ENCODE measurements around the gene KCNAB1. TPM values are rescaled to one million over a fixed set of nuclear protein-coding genes. Genes with fewer than 3 reads are reported as not detected.

Gene KCNAB1
- total and polyA plus RNA-seq, 10 of the 15 experiments (the other 5 are each of a cell fraction or from before 2014, with no cell fraction given) = 0.11 to 0.69 (median 0.43) TPM; not detected in 6

DNA sequence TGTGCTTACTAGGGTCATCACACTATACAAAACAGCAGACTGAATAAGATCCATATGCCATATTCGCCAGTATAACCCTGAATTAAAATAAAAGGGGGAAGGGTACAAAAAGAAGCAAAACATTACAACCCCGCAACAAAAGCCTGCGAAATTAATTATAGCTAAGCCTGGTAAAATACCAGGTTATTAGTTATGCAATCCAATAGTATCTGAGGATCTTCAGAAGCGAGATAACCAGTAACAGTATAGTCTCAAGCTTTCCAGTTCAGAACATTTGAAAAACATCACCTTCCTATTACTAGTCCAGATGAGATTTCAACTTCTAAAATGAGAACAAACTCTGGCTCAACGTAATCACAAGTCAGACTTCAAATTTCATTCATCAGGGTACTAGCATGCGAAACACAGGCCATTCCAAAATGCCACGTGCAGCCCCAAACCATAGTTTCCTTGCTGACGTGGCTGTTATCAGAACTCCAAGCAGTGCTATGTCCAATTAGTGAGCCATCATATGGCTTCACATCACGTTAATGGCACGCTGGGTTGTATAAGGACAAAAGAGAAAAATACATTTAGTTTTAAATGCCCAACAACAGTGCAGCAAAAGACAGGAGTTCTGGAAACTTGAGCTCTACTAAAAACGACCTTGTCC, 433.5 kb downstream of the KCNAB1 start (continued):
- 0 out of 2 replicates have a peak, but pooled peaks have one; percentile 6 for TF ChIP-seq CREM (IDR thresholded peaks at IDR 0.05; ENCODE audit: low read depth)

DNA sequence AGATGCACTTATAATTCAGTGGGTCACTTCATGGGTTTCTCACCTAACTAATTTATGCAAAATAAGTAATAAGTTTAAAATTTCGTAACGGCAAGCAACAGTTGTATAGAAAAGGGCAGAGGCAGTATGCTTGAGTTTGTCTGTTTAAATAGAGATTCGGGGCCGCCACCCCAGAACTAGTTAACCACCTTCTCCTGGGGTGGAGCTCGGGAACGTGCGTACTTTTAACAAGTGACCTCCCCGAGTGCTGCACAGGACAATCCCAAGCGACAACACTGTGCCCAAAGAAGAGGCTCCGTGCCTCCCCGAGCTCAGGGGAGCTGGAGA, 434.1 kb downstream of the KCNAB1 start:
- Histone ChIP-seq H3K9me3 (replicated peaks; ENCODE audit: control insufficient read depth, insufficient read depth, low read length) (no peaks in the 10 kb centered on the region), H3K27ac (ENCODE audit: control insufficient read depth, insufficient read depth) (peak overlapping the region; percentile 83), H3K9ac (ENCODE audit: control insufficient read depth, insufficient read depth, low read length) (peak overlapping the region; percentile 92), H3K4me2 (ENCODE audit: control insufficient read depth, insufficient read depth) (peak overlapping the region; percentile 90), H4K20me1 (ENCODE audit: control insufficient read depth, insufficient read depth) (no peaks in the 10 kb centered on the region), H3K4me3 (peak overlapping the region; percentile 92), H3K4me1 (ENCODE audit: control insufficient read depth, insufficient read depth, low read length) (peaks cover 2% of the 10 kb centered on the region; the same call in 1 of the 2 replicates), H3K79me2 (ENCODE audit: control insufficient read depth, insufficient read depth, low read length) (peaks cover 54% of the 10 kb centered on the region), H2AFZ (ENCODE audit: control insufficient read depth, low read depth, low read length) (peak overlapping the region; percentile 97), H3K27me3 (replicated peaks in 1 of 2; ENCODE audit: control insufficient read depth in 2 of 2, insufficient read depth in 2 of 2, low read length in 1 of 2) (no peaks in the 10 kb centered on the region), H3K36me3 (ENCODE audit: control insufficient read depth in 2 of 2, insufficient read depth in 2 of 2, low read length in 1 of 2) (peaks cover 0 to 20% of the 10 kb centered on the region in 2 experiments; a peak in 3 of 4 replicates)
- 0% methylated on average over 11 of the region's 11 CpGs for WGBS (ENCODE audit: insufficient coverage, insufficient replicate concordance, low lambda C conversion rate, missing lambda C conversion rate)
- ChIA-PET SMC1A (ENCODE audit: uncharacterized antibody, unreplicated experiment) (interaction anchor here (0.8 to 3.7 kb wide), 26 partner anchors 9 to 582 kb away, joined by 3 to 47 read pairs (median 6); partner anchors contain the start of gene TIPARP), POLR2A (interaction anchor here (0.8 to 3.7 kb wide), 21 partner anchors 9 to 682 kb away, joined by 3 to 20 read pairs (median 4); no protein-coding TSS in a partner anchor), RAD21 (ENCODE audit: unreplicated experiment) (interaction anchor here (0.7 to 4.0 kb wide), 31 partner anchors 9 to 621 kb away, joined by 3 to 64 read pairs (median 5); partner anchors contain the start of gene TIPARP), CTCF (interaction anchor here (0.6 to 3.9 kb wide), 15 partner anchors 8 to 583 kb away, joined by 3 to 43 read pairs (median 5); partner anchors contain the start of gene TIPARP)
- ATAC-seq (peak; percentile 32), DNase-seq (ENCODE audit: low read depth, low spot score) (no peak), FAIRE-seq (no peak)
- in situ Hi-C loops (cut with MboI) (loop anchor here (10.0 kb wide), 1 partner anchor 260 kb away; no protein-coding TSS in a partner anchor), intact Hi-C loops (cut with micrococcal nuclease; ENCODE audit: unreplicated experiment) (loop anchor here (2.0 to 10.0 kb wide), 4 partner anchors 110 to 583 kb away; no protein-coding TSS in a partner anchor)
- TF ChIP-seq JUND (IDR thresholded peaks at IDR 0.05; ENCODE audit: low read depth, low read length) = no peak
- TF ChIP-seq, protein P1, sequence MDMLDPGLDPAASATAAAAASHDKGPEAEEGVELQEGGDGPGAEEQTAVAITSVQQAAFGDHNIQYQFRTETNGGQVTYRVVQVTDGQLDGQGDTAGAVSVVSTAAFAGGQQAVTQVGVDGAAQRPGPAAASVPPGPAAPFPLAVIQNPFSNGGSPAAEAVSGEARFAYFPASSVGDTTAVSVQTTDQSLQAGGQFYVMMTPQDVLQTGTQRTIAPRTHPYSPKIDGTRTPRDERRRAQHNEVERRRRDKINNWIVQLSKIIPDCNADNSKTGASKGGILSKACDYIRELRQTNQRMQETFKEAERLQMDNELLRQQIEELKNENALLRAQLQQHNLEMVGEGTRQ (IDR thresholded peaks at IDR 0.05; ENCODE audit: borderline replicate concordance, low read depth, low read length) = no peak
- TF ChIP-seq, protein P2, sequence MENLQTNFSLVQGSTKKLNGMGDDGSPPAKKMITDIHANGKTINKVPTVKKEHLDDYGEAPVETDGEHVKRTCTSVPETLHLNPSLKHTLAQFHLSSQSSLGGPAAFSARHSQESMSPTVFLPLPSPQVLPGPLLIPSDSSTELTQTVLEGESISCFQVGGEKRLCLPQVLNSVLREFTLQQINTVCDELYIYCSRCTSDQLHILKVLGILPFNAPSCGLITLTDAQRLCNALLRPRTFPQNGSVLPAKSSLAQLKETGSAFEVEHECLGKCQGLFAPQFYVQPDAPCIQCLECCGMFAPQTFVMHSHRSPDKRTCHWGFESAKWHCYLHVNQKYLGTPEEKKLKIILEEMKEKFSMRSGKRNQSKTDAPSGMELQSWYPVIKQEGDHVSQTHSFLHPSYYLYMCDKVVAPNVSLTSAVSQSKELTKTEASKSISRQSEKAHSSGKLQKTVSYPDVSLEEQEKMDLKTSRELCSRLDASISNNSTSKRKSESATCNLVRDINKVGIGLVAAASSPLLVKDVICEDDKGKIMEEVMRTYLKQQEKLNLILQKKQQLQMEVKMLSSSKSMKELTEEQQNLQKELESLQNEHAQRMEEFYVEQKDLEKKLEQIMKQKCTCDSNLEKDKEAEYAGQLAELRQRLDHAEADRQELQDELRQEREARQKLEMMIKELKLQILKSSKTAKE (IDR thresholded peaks at IDR 0.05; ENCODE audit: low read depth, poor library complexity, severe bottlenecking) = peak; percentile 13
- TF ChIP-seq NR2F1 (conservative IDR thresholded peaks at IDR 0.05) = peak; percentile 38; the same call in 1 of the 2 replicates
- 0 out of 2 replicates have a peak, but pooled peaks have one; percentile 7 for TF ChIP-seq PML (IDR thresholded peaks at IDR 0.05; ENCODE audit: low read length)
- TF ChIP-seq FOXM1 (IDR thresholded peaks at IDR 0.05; ENCODE audit: low read depth, low read length) = no peak
- TF ChIP-seq, protein P3, sequence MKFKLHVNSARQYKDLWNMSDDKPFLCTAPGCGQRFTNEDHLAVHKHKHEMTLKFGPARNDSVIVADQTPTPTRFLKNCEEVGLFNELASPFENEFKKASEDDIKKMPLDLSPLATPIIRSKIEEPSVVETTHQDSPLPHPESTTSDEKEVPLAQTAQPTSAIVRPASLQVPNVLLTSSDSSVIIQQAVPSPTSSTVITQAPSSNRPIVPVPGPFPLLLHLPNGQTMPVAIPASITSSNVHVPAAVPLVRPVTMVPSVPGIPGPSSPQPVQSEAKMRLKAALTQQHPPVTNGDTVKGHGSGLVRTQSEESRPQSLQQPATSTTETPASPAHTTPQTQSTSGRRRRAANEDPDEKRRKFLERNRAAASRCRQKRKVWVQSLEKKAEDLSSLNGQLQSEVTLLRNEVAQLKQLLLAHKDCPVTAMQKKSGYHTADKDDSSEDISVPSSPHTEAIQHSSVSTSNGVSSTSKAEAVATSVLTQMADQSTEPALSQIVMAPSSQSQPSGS (IDR thresholded peaks at IDR 0.05; ENCODE audit: low read length) = no peak
- TF ChIP-seq NFIC (IDR thresholded peaks at IDR 0.05; ENCODE audit: low read depth, low read length) = no peak
- peak in 1 of 2 experiments; percentile 3; a peak in 1 of 4 replicates for TF ChIP-seq BHLHE40 (IDR thresholded peaks at IDR 0.05; ENCODE audit: borderline replicate concordance in 1 of 2, low read depth in 2 of 2, low read length in 1 of 2)
- no peak for TF ChIP-seq CREB1 (IDR thresholded peaks at IDR 0.05; ENCODE audit: low read depth)
- no peak for TF ChIP-seq ESRRA (IDR thresholded peaks at IDR 0.05; ENCODE audit: low read length)
- TF ChIP-seq YY1 (IDR thresholded peaks at IDR 0.05; ENCODE audit: low read depth, low read length) = no peak
- TF ChIP-seq ZBED1 (IDR thresholded peaks at IDR 0.05; ENCODE audit: borderline replicate concordance) = no peak
- TF ChIP-seq MEF2A (IDR thresholded peaks at IDR 0.05; ENCODE audit: insufficient read depth, low read depth, low read length) = 0 out of 2 replicates have a peak, but pooled peaks have one; percentile 3
- TF ChIP-seq LARP7 (IDR thresholded peaks at IDR 0.05) = no peak
- no peak for TF ChIP-seq CBX3 (IDR thresholded peaks at IDR 0.05; ENCODE audit: borderline replicate concordance, low read depth)
- no peak for TF ChIP-seq TARDBP (IDR thresholded peaks at IDR 0.05; ENCODE audit: borderline replicate concordance)
- no TSS peak for BruUV-seq (replicated peaks)
